Uterus (tissue), 2 donors: ENCODE measurements around the gene LRRC3B.

Experiments used
- CTCF ChIP-seq, 4 experiments: fragments of 200-600 bp in 2 of 4; fragments of 450-650 bp in 2 of 4; sonication (generic) in 2 of 4; IDR thresholded peaks; one replicate each; pipeline ENCODE4 v1.5.1; 2016 to 2019; ENCODE audit warnings: antibody characterized with exemption in 4 of 4, mild to moderate bottlenecking in 2 of 4, moderate library complexity in 1 of 4
- POLR2A ChIP-seq, 2 donors: fragments of 450-650 bp; IDR thresholded peaks; one replicate each; pipeline ENCODE4 v1.6.1; 2016; ENCODE audit warnings: antibody characterized with exemption in 2 of 2, mild to moderate bottlenecking in 1 of 2, moderate library complexity in 1 of 2

GRCh38 chr3:26668696-26669095 is 46.1 kb downstream of the LRRC3B start:
- no peak for TF ChIP-seq POLR2A (IDR thresholded peaks at IDR 0.05)
- TF ChIP-seq CTCF (IDR thresholded peaks at IDR 0.05), result no peak
